SK-N-SH treated with all-trans-retinoic acid at 6 μM for 48 hours (cell line): Measurements from ENCODE around the gene ABCA3.
A peak's percentile ranks its signal among the peaks of the same experiment; 100 is the strongest.

Source experiments
- ATAC-seq: fragments of 200-7000 bp; cut with Tn5 transposase; 3 replicates; pipeline ENCODE4 v1.9.1; 2020; ENCODE audit warnings: mild to moderate bottlenecking, moderate library complexity
- BACH2 ChIP-seq: fragments of 250-450 bp; sonication (Bioruptor Pico); IDR thresholded peaks from 2 replicates; pipeline ENCODE4 v1.9.0; 2021; ENCODE audit warnings: mild to moderate bottlenecking, borderline replicate concordance
- CSDC2 ChIP-seq: fragments of 250-450 bp; sonication (Bioruptor Pico); IDR thresholded peaks from 2 replicates; pipeline ENCODE4 v1.5.0; 2020; ENCODE audit warnings: mild to moderate bottlenecking, moderate library complexity
- ESRRG ChIP-seq: fragments of 250-450 bp; sonication (Bioruptor Pico); IDR thresholded peaks from 2 replicates; pipeline ENCODE4 v1.6.1; 2021; ENCODE audit warnings: mild to moderate bottlenecking
- GLIS3 ChIP-seq: fragments of 250-450 bp; sonication (Bioruptor Pico); IDR thresholded peaks from 2 replicates; pipeline ENCODE4 v1.5.0; 2020; ENCODE audit warnings: mild to moderate bottlenecking, moderate library complexity
- ISL1 ChIP-seq: fragments of 250-450 bp; sonication (Bioruptor Pico); IDR thresholded peaks from 2 replicates; pipeline ENCODE4 v2.1.2; 2022; ENCODE audit warnings: mild to moderate bottlenecking, moderate library complexity
- OSR1 ChIP-seq: fragments of 250-450 bp; sonication (Bioruptor Pico); IDR thresholded peaks from 2 replicates; pipeline ENCODE4 v1.8.0; 2022; ENCODE audit warnings: moderate library complexity, mild to moderate bottlenecking, inconsistent platforms
- POU6F1 ChIP-seq: fragments of 250-450 bp; sonication (Bioruptor Pico); IDR thresholded peaks from 2 replicates; pipeline ENCODE4 v1.8.0; 2021; ENCODE audit warnings: low read depth, mild to moderate bottlenecking, moderate library complexity, borderline replicate concordance
- PPARA ChIP-seq: fragments of 250-450 bp; sonication (Bioruptor Pico); IDR thresholded peaks from 2 replicates; pipeline ENCODE4 v1.5.0; 2020; ENCODE audit warnings: mild to moderate bottlenecking, borderline replicate concordance
- RARB ChIP-seq: fragments of 250-450 bp; sonication (Bioruptor Pico); IDR thresholded peaks from 2 replicates; pipeline ENCODE4 v1.8.0; 2021; ENCODE audit warnings: mild to moderate bottlenecking, moderate library complexity
- SNAI2 ChIP-seq: fragments of 250-450 bp; sonication (Bioruptor Pico); IDR thresholded peaks from 2 replicates; pipeline ENCODE4 v1.5.0; 2020; ENCODE audit warnings: mild to moderate bottlenecking, moderate library complexity
- TCF4 ChIP-seq: fragments of 250-450 bp; sonication (Bioruptor Pico); IDR thresholded peaks from 2 replicates; pipeline ENCODE4 v1.8.0; 2021; ENCODE audit warnings: mild to moderate bottlenecking, moderate library complexity, borderline replicate concordance
- TOX ChIP-seq: fragments of 250-450 bp; sonication (Bioruptor Pico); IDR thresholded peaks from 2 replicates; pipeline ENCODE4 v1.8.0; 2021; ENCODE audit warnings: mild to moderate bottlenecking, moderate library complexity, borderline replicate concordance
- TSHZ2 ChIP-seq: fragments of 250-450 bp; sonication (Bioruptor Pico); IDR thresholded peaks from 2 replicates; pipeline ENCODE4 v1.5.0; 2020; ENCODE audit warnings: mild to moderate bottlenecking, moderate library complexity
- ZC3H10 ChIP-seq: fragments of 250-450 bp; sonication (Bioruptor Pico); IDR thresholded peaks from 2 replicates; pipeline ENCODE4 v1.5.1; 2021; ENCODE audit warnings: mild to moderate bottlenecking, moderate library complexity
- ZFP3 ChIP-seq: fragments of 250-450 bp; sonication (Bioruptor Pico); IDR thresholded peaks from 2 replicates; pipeline ENCODE4 v1.5.0; 2020; ENCODE audit warnings: mild to moderate bottlenecking, moderate library complexity
- ZNF565 ChIP-seq: fragments of 450-650 bp; formaldehyde crosslinking; conservative IDR thresholded peaks from 2 replicates; pipeline ENCODE4 v1.5.0; 2020; ENCODE audit warnings: low read depth, mild to moderate bottlenecking, moderate library complexity
- ZNF70 ChIP-seq: fragments of 450-650 bp; formaldehyde crosslinking; IDR thresholded peaks from 2 replicates; pipeline ENCODE4 v1.5.0; 2020; ENCODE audit warnings: mild to moderate bottlenecking, moderate library complexity
- TF ChIP-seq, protein P1 (sequence below): fragments of 250-450 bp; sonication (Bioruptor Pico); IDR thresholded peaks from 2 replicates; pipeline ENCODE4 v1.5.1; 2021; ENCODE audit warnings: mild to moderate bottlenecking, moderate library complexity
- TF ChIP-seq, protein P2 (sequence below): fragments of 250-450 bp; sonication (Bioruptor Pico); IDR thresholded peaks from 2 replicates; pipeline ENCODE4 v1.5.1; 2020; ENCODE audit warnings: low read depth, mild to moderate bottlenecking, moderate library complexity

ABCA3 gene

GRCh38 chr16:2340564-2341455 is at the start of gene ABCA3:
TSS of gene ABCA3 (minus strand) at chr16:2340728. CDS start at chr16:2326466, 14,262 bp downstream.
- peak; percentile 90 for ATAC-seq
- TF ChIP-seq, protein P1, sequence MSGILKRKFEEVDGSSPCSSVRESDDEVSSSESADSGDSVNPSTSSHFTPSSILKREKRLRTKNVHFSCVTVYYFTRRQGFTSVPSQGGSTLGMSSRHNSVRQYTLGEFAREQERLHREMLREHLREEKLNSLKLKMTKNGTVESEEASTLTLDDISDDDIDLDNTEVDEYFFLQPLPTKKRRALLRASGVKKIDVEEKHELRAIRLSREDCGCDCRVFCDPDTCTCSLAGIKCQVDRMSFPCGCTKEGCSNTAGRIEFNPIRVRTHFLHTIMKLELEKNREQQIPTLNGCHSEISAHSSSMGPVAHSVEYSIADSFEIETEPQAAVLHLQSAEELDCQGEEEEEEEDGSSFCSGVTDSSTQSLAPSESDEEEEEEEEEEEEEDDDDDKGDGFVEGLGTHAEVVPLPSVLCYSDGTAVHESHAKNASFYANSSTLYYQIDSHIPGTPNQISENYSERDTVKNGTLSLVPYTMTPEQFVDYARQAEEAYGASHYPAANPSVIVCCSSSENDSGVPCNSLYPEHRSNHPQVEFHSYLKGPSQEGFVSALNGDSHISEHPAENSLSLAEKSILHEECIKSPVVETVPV, result no peak
- TF ChIP-seq SNAI2 (CRISPR knock-in tag), result peak; percentile 66; the same call in 1 of the 2 replicates
- no peak for TF ChIP-seq ESRRG (CRISPR knock-in tag)
- peak; percentile 79; the same call in 1 of the 2 replicates for TF ChIP-seq POU6F1 (CRISPR knock-in tag)
- TF ChIP-seq BACH2 (CRISPR knock-in tag), result no peak
- no peak for TF ChIP-seq ISL1 (CRISPR knock-in tag)
- no peak for TF ChIP-seq ZC3H10 (CRISPR knock-in tag)
- TF ChIP-seq TSHZ2 (CRISPR knock-in tag), result peak; percentile 82
- TF ChIP-seq ZFP3 (CRISPR knock-in tag), result 0 out of 2 replicates have a peak, but pooled peaks have one; percentile 63
- TF ChIP-seq ZNF70 (CRISPR knock-in tag), result no peak
- no peak for TF ChIP-seq GLIS3 (CRISPR knock-in tag)
- TF ChIP-seq, protein P2, sequence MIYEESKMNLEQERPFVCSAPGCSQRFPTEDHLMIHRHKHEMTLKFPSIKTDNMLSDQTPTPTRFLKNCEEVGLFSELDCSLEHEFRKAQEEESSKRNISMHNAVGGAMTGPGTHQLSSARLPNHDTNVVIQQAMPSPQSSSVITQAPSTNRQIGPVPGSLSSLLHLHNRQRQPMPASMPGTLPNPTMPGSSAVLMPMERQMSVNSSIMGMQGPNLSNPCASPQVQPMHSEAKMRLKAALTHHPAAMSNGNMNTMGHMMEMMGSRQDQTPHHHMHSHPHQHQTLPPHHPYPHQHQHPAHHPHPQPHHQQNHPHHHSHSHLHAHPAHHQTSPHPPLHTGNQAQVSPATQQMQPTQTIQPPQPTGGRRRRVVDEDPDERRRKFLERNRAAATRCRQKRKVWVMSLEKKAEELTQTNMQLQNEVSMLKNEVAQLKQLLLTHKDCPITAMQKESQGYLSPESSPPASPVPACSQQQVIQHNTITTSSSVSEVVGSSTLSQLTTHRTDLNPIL (CRISPR knock-in tag), result no peak
- TF ChIP-seq PPARA, result 0 out of 2 replicates have a peak, but pooled peaks have one; percentile 13
- TF ChIP-seq CSDC2, result peak; percentile 89; the same call in 1 of the 2 replicates
- TF ChIP-seq RARB (CRISPR knock-in tag), result no peak
- TF ChIP-seq TOX (CRISPR knock-in tag), result no peak

GRCh38 chr16:2388875-2389433 is 48.4 kb upstream of the ABCA3 start:
- TF ChIP-seq SNAI2 (CRISPR knock-in tag), result no peak
- TF ChIP-seq ZC3H10 (CRISPR knock-in tag), result no peak
- no peak for ATAC-seq

- TF ChIP-seq TCF4 (no peak), OSR1 (CRISPR knock-in tag) (no peak), SNAI2 (CRISPR knock-in tag) (no peak), ZC3H10 (CRISPR knock-in tag) (no peak), ISL1 (CRISPR knock-in tag) (no peak), BACH2 (CRISPR knock-in tag) (no peak), ZNF70 (CRISPR knock-in tag) (no peak)
- no peak for ATAC-seq
Measured at GRCh38 chr16:2388139-2388874, 47.8 kb upstream of the ABCA3 start.

- 0 out of 3 replicates have a peak, but pooled peaks have one; percentile 33 for ATAC-seq
- TF ChIP-seq ZC3H10 (CRISPR knock-in tag) (no peak), TCF4 (no peak), ZNF565 (CRISPR knock-in tag) (no peak), TSHZ2 (CRISPR knock-in tag) (no peak), ZNF70 (CRISPR knock-in tag) (no peak), RARB (CRISPR knock-in tag) (no peak), OSR1 (CRISPR knock-in tag) (no peak), TOX (CRISPR knock-in tag) (no peak), ISL1 (CRISPR knock-in tag) (no peak), BACH2 (CRISPR knock-in tag) (no peak)
- TF ChIP-seq, protein P1, result no peak
Measured at GRCh38 chr16:2386990-2387389, 46.5 kb upstream of the ABCA3 start.
